ENCODE data around the gene PTPRM. TPM values are rescaled to one million over a fixed set of nuclear protein-coding genes. Genes with fewer than 3 reads are reported as not detected.

The PTPRM gene
- total RNA-seq, 1 experiment from 2014 or later, result 1.6 TPM

DNA sequence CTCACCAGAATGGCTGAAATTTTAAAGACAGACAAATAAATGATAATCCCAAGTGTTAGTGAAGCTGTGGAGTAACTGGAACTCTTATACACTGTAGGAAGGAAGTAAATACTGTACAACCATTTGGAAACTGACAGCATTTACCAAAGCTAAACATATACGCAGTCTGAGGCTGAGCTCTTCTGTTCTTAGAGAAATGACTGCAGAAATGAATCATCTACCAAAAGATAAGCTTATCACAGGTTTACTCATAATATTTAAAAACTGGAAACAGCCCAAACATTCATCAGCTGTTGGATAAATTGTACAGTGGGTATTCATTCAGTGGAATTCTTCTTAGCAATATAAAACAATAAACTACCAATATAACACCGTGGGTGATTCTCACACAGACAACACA, 824.0 kb downstream of the PTPRM start:
- in situ Hi-C loops (cut with HindIII; ENCODE audit: low pct_unique_long_range_greater_than_20kb, low sequenced_read_pairs), result no loop called here
- Histone ChIP-seq H3K9me3 (ENCODE audit: control insufficient read depth, insufficient read depth, low read depth, low read length) (no peaks in the 10 kb centered on the region), H3K27ac (ENCODE audit: low read length) (no peak overlapping the region), H3K27me3 (ENCODE audit: control insufficient read depth, insufficient read depth, low read length) (no peaks in the 10 kb centered on the region), H3K36me3 (ENCODE audit: control insufficient read depth, insufficient read depth, low read length) (no peaks in the 10 kb centered on the region), H3K4me3 (ENCODE audit: low read depth in 2 of 2, low read length in 2 of 2) (no peak overlapping the region), H3K4me1 (ENCODE audit: control insufficient read depth, insufficient read depth, low read length) (no peaks in the 10 kb centered on the region)
- BruUV-seq (replicated peaks), result no TSS peak
- intact Hi-C loops (cut with micrococcal nuclease; ENCODE audit: unreplicated experiment), result no loop called here
- TF ChIP-seq, protein P1, sequence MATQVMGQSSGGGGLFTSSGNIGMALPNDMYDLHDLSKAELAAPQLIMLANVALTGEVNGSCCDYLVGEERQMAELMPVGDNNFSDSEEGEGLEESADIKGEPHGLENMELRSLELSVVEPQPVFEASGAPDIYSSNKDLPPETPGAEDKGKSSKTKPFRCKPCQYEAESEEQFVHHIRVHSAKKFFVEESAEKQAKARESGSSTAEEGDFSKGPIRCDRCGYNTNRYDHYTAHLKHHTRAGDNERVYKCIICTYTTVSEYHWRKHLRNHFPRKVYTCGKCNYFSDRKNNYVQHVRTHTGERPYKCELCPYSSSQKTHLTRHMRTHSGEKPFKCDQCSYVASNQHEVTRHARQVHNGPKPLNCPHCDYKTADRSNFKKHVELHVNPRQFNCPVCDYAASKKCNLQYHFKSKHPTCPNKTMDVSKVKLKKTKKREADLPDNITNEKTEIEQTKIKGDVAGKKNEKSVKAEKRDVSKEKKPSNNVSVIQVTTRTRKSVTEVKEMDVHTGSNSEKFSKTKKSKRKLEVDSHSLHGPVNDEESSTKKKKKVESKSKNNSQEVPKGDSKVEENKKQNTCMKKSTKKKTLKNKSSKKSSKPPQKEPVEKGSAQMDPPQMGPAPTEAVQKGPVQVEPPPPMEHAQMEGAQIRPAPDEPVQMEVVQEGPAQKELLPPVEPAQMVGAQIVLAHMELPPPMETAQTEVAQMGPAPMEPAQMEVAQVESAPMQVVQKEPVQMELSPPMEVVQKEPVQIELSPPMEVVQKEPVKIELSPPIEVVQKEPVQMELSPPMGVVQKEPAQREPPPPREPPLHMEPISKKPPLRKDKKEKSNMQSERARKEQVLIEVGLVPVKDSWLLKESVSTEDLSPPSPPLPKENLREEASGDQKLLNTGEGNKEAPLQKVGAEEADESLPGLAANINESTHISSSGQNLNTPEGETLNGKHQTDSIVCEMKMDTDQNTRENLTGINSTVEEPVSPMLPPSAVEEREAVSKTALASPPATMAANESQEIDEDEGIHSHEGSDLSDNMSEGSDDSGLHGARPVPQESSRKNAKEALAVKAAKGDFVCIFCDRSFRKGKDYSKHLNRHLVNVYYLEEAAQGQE (IDR thresholded peaks at IDR 0.05; ENCODE audit: insufficient read depth in 1 of 2, low read depth in 2 of 2, low read length in 1 of 2), result no peak
- TF ChIP-seq TCF7L2 (IDR thresholded peaks at IDR 0.05; ENCODE audit: low read depth, low read length), result no peak
- no peak for TF ChIP-seq POLR2AphosphoS5 (IDR thresholded peaks at IDR 0.05; ENCODE audit: low read depth, low read length)
- TF ChIP-seq, protein P2, sequence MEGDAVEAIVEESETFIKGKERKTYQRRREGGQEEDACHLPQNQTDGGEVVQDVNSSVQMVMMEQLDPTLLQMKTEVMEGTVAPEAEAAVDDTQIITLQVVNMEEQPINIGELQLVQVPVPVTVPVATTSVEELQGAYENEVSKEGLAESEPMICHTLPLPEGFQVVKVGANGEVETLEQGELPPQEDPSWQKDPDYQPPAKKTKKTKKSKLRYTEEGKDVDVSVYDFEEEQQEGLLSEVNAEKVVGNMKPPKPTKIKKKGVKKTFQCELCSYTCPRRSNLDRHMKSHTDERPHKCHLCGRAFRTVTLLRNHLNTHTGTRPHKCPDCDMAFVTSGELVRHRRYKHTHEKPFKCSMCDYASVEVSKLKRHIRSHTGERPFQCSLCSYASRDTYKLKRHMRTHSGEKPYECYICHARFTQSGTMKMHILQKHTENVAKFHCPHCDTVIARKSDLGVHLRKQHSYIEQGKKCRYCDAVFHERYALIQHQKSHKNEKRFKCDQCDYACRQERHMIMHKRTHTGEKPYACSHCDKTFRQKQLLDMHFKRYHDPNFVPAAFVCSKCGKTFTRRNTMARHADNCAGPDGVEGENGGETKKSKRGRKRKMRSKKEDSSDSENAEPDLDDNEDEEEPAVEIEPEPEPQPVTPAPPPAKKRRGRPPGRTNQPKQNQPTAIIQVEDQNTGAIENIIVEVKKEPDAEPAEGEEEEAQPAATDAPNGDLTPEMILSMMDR (IDR thresholded peaks at IDR 0.05), result no peak
- TF ChIP-seq SIN3A (IDR thresholded peaks at IDR 0.05; ENCODE audit: borderline replicate concordance, insufficient read depth, low read depth, low read length), result no peak
- DNase-seq (ENCODE audit: low read depth, low spot score) (no peak), ATAC-seq (no peak)
- ChIA-PET CTCF (no interaction called here), POLR2A (no interaction called here)

DNA sequence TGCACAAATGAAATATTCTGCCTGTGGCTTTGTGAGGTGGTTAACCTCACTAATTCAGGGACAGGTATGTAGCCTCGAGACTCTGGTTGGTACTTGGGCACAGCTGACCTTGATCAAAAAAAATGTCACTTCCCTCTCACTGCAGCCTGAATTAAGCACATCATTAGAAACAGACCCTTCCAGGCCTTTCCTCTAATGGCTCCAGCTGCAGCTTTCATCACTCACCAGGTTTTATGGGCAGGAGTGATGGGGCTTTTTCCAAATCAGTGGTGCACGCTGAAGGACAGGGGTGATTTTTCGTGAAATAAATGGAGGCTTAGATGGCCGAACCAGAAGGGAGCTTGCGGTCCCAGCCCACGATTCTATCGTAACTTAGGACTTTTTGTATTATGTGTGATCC, 829.1 kb downstream of the PTPRM start:
- in situ Hi-C loops (cut with HindIII; ENCODE audit: low pct_unique_long_range_greater_than_20kb, low sequenced_read_pairs), result no loop called here
- ATAC-seq (no peak), DNase-seq (ENCODE audit: low read depth, low spot score) (no peak)
- intact Hi-C loops (cut with micrococcal nuclease; ENCODE audit: unreplicated experiment), result no loop called here
- no peak overlapping the region for H3K4me3 ChIP-seq (ENCODE audit: low read depth in 2 of 2, low read length in 2 of 2)
- H3K4me1 ChIP-seq (ENCODE audit: control insufficient read depth, insufficient read depth, low read length), result no peaks in the 10 kb centered on the region
- ChIA-PET CTCF (no interaction called here), POLR2A (no interaction called here)
- no peaks in the 10 kb centered on the region for H3K9me3 ChIP-seq (ENCODE audit: control insufficient read depth, insufficient read depth, low read depth, low read length)
- no TSS peak for BruUV-seq (replicated peaks)
- TF ChIP-seq, protein P1 (IDR thresholded peaks at IDR 0.05; ENCODE audit: insufficient read depth in 1 of 2, low read depth in 2 of 2, low read length in 1 of 2), result no peak
- no peak for TF ChIP-seq POLR2AphosphoS5 (IDR thresholded peaks at IDR 0.05; ENCODE audit: low read depth, low read length)
- H3K36me3 ChIP-seq (ENCODE audit: control insufficient read depth, insufficient read depth, low read length), result no peaks in the 10 kb centered on the region
- H3K27me3 ChIP-seq (ENCODE audit: control insufficient read depth, insufficient read depth, low read length), result no peaks in the 10 kb centered on the region
- H3K27ac ChIP-seq (ENCODE audit: low read length), result no peak overlapping the region

Data from Panc1 (cell line).